Muscle layer of duodenum (tissue), 2 donors: ENCODE measurements around the gene KRT8.

Experiments
- H3K27ac ChIP-seq: one replicate; pipeline ENCODE4 v1.7.0; 2013; ENCODE audit warnings: mild to moderate bottlenecking, low read length
- H3K27me3 ChIP-seq: one replicate; pipeline ENCODE4 v1.7.0; 2013; ENCODE audit warnings: low read depth, mild to moderate bottlenecking, control low read depth, low read length
- H3K36me3 ChIP-seq, 2 donors: one replicate each; pipeline ENCODE4 v1.7.0; 2013; ENCODE audit warnings: low read length in 2 of 2, control low read depth in 1 of 2, mild to moderate bottlenecking in 1 of 2; ENCODE audit not compliant: insufficient read depth in 2 of 2, control insufficient read depth in 1 of 2
- H3K4me1 ChIP-seq, 2 donors: one replicate each; pipeline ENCODE4 v1.7.0; 2013; ENCODE audit warnings: low read length in 2 of 2, mild to moderate bottlenecking in 2 of 2, control low read depth in 1 of 2, moderate library complexity in 1 of 2; ENCODE audit not compliant: insufficient read depth in 2 of 2, control insufficient read depth in 1 of 2
- H3K4me3 ChIP-seq, 2 donors: one replicate each; pipeline ENCODE4 v1.7.0; 2013; ENCODE audit warnings: low read length in 2 of 2, low read depth in 1 of 2, mild to moderate bottlenecking in 1 of 2
- H3K9me3 ChIP-seq, 2 donors: one replicate each; pipeline ENCODE4 v1.7.0; 2013; ENCODE audit warnings: low read length in 2 of 2, control low read depth in 1 of 2, mild to moderate bottlenecking in 1 of 2; ENCODE audit not compliant: control insufficient read depth in 1 of 2
- donor health status: healthy.

The KRT8 gene

DNA sequence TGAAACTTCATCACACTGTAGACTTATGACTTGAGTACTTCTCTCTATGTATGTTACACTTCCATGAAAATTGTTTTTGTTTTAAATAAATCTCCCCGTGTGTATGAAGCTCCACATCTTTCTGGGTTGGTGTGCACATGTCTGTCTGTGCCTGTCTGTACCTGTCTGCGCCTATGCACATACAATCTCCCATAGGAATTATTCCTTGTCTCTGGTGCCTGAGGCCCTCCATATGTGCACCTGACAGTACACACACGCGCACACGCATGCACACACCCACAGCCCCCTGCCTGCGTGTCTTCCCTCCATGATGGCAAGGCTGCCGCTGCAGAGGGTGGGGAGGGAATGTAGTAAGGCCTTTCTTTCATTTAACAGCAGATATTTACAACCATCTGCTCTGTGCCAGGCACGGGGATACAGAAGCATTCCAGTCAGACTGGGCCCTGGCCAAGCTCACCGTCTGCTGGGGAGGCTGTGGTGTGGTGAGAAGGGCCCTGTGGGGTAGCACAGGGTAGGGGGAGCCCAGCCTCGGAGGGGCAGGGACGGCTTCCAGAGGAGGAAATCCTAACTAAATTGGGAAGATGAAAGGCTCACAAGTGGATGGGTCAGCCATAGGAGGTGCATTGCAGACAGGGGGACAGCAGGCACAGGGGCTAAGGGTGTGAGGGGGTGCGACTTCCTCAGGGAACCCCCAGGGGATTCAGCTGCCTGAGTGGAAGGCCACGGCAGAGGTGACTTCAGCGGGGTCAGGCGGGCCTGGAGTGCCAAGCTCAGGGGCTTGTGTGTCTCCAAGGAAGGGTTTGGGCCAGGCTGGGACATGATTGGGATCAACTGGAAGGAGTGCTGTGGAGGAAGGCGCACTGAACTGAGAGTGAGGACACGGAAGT, 26.1 kb downstream of the KRT8 start:
- H3K4me1 ChIP-seq: peaks cover 8 to 18% of the 10 kb centered on the region in 2 donors
- H3K4me3 ChIP-seq: no peak overlapping the region
- H3K27ac ChIP-seq: no peak overlapping the region

GRCh38 chr12:52877242-52877641, 27.6 kb downstream of the KRT8 start:
- H3K4me1 ChIP-seq: peaks cover 12 to 20% of the 10 kb centered on the region in 2 donors
- H3K27me3 ChIP-seq: no peaks in the 10 kb centered on the region
- no peak overlapping the region for H3K4me3 ChIP-seq
- H3K36me3 ChIP-seq: no peaks in the 10 kb centered on the region
- H3K9me3 ChIP-seq: no peaks in the 10 kb centered on the region
- no peak overlapping the region for H3K27ac ChIP-seq

More for the DNA sequence above, 26.1 kb downstream of the KRT8 start:
- H3K9me3 ChIP-seq: no peaks in the 10 kb centered on the region
- H3K27me3 ChIP-seq: no peaks in the 10 kb centered on the region
- H3K36me3 ChIP-seq: no peaks in the 10 kb centered on the region

DNA sequence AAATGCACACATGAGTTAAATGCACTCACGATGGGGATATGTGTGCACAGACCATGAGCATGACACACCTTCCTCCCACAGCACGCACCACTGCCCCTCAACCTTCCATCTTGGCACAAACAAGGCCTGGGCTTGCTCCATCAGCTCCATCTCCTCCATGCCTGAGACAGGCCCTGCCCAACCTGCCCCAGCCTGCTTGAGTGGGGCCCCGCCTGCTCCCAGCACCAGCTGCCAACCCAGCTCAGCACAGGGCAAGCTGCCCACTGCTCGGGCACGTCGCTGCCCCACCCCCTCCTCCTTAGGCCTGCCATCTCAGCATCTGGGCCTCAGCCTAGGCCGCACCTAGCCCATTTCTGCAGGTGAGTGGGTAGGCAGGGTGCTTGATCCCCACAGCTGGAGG, 28.5 kb downstream of the KRT8 start:
- H3K27me3 ChIP-seq: no peaks in the 10 kb centered on the region
- H3K27ac ChIP-seq: no peak overlapping the region
- peaks cover 16 to 20% of the 10 kb centered on the region in 2 donors for H3K4me1 ChIP-seq
- H3K36me3 ChIP-seq: no peaks in the 10 kb centered on the region
- no peaks in the 10 kb centered on the region for H3K9me3 ChIP-seq
- no peak overlapping the region for H3K4me3 ChIP-seq

GRCh38 chr12:52874573-52875435, 30.1 kb downstream of the KRT8 start:
- H3K4me1 ChIP-seq: peaks cover 21 to 26% of the 10 kb centered on the region in 2 donors
- H3K27me3 ChIP-seq: no peaks in the 10 kb centered on the region
- no peaks in the 10 kb centered on the region for H3K9me3 ChIP-seq
- H3K36me3 ChIP-seq: no peaks in the 10 kb centered on the region
- H3K4me3 ChIP-seq: no peak overlapping the region
- H3K27ac ChIP-seq: peak overlapping the region; percentile 67

GRCh38 chr12:52873832-52874572, 30.9 kb downstream of the KRT8 start:
- Histone ChIP-seq H3K27me3 (no peaks in the 10 kb centered on the region), H3K9me3 (no peaks in the 10 kb centered on the region), H3K36me3 (no peaks in the 10 kb centered on the region), H3K27ac (peak overlapping the region; percentile 85), H3K4me3 (peak overlapping the region; percentile 45 to 46), H3K4me1 (peaks cover 18 to 21% of the 10 kb centered on the region in 2 donors)

GRCh38 chr12:52873513-52873831, 31.4 kb downstream of the KRT8 start:
- H3K4me1 ChIP-seq: peaks cover 13 to 21% of the 10 kb centered on the region in 2 donors
- H3K27me3 ChIP-seq: no peaks in the 10 kb centered on the region
- peak overlapping the region; percentile 45 to 46 for H3K4me3 ChIP-seq
- no peaks in the 10 kb centered on the region for H3K9me3 ChIP-seq
- H3K27ac ChIP-seq: peak overlapping the region; percentile 85
- no peaks in the 10 kb centered on the region for H3K36me3 ChIP-seq

GRCh38 chr12:52872644-52873389, 32.1 kb downstream of the KRT8 start:
- H3K27me3 ChIP-seq: no peaks in the 10 kb centered on the region
- no peak overlapping the region for H3K4me3 ChIP-seq
- no peaks in the 10 kb centered on the region for H3K36me3 ChIP-seq
- H3K27ac ChIP-seq: peak overlapping the region; percentile 85
- H3K9me3 ChIP-seq: no peaks in the 10 kb centered on the region
- peaks cover 13 to 21% of the 10 kb centered on the region in 2 donors for H3K4me1 ChIP-seq

DNA sequence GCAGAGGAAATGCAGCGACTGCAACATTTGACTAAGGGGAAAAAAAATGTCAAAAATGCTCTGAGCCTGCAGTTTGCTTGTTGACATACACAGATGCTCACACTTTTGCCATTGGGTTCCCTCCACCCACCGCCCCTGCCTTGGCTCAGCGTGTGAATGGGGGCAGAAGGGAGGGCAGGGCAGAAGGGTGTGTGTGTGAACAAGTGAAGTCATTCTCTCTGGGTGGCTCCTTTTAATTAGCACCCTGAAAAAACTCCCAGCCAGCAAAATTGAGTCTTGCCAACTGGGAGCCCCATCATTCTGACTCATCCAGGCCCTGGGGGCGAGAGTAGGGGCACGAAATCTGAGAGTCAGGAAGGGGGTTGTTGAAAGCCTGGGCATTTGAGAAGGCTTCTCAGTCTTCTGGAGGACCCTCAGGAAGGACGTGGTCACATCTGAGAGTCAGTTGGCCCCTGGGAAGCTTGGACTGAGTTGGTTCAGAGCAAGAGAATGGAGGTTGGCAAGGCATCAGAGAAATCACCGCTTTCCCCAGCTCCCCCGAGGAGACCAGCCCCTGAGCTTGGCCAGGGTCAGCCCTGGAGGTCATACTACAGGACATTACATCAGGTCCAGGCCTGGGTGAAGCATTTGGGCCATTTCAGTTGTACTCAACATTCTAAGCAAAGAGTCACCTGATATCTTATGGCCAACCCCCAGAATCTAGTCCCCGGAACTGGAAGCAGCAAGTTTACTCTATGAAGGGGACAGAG, 33.4 kb downstream of the KRT8 start:
- Histone ChIP-seq H3K9me3 (no peaks in the 10 kb centered on the region), H3K27ac (peak overlapping the region; percentile 48), H3K4me1 (peaks cover 16 to 21% of the 10 kb centered on the region in 2 donors), H3K36me3 (no peaks in the 10 kb centered on the region), H3K27me3 (no peaks in the 10 kb centered on the region), H3K4me3 (no peak overlapping the region)

GRCh38 chr12:52870361-52871290, 34.2 kb downstream of the KRT8 start:
- no peaks in the 10 kb centered on the region for H3K9me3 ChIP-seq
- peaks cover 16 to 21% of the 10 kb centered on the region in 2 donors for H3K4me1 ChIP-seq
- H3K27ac ChIP-seq: peak overlapping the region; percentile 48
- H3K36me3 ChIP-seq: no peaks in the 10 kb centered on the region
- H3K4me3 ChIP-seq: no peak overlapping the region
- no peaks in the 10 kb centered on the region for H3K27me3 ChIP-seq
